HG02970 (cell line): ENCODE results near the gene APOBEC3H.

Experiments
- ATAC-seq: cut with Tn5 transposase; IDR thresholded peaks from one replicate; pipeline ENCODE4 v1.9.1; 2021; ENCODE audit warnings: mild to moderate bottlenecking, moderate library complexity, moderate number of reproducible peaks; ENCODE audit not compliant: unreplicated experiment, low FRiP score

The APOBEC3H gene

DNA sequence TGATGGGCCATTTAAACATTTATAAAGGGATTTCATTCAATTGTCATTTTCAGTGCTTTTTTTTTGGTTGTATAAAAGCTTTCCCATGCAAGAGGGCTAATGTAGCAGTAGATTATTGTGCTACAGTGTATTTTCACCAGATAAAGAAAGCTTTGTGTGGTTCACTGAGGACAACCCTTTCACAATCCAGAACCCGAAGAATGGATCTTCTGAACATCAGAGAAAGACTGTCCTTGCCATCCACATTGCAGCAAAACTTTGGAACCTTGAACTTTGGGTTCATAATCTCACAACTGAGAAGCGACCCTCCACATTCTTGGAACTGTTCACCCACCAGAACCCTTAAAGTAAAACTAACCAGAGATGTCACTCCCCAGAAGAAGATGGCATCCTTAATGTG, 9.3 kb downstream of the APOBEC3H start:
- ATAC-seq: no peak

DNA sequence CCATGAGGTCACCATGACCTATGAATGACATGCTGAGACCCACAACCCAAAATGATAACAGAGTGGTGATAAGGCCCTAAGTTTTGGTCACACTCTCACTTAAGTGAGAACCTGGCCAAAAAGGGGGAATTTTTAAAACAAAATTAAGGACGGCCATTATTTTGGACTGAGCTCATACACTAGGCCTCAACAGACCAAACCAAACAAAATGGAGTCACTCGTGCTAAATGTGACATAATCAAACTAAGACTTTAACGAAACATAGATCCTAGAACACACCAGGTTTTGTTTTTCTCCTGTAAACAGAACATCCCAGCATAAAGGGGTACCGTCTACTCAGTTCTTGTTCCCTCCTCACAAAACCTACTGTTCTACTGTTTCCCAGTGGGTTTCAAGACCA, 11.4 kb downstream of the APOBEC3H start:
- ATAC-seq: no peak

DNA sequence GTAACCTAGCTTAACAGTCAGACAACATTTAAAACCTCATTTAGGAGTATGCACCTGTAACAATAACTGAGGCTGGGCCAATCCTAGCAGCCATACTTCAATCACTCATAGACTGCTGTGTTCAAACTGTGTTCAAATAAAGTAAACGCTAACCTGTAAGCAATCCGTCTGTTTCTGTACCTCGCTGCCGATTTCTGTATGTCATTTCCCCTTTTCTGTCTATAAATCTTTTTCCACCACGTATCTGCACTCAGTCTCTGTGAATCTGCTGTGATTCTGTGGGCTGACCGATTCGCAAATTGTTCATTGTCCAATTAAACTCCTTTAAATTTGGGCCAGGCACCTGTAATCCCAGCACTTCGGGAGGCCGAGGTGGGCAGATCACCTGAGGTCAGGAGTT, 12.3 kb downstream of the APOBEC3H start:
- no peak for ATAC-seq

GRCh38 chr22:39110631-39111561, 13.9 kb downstream of the APOBEC3H start:
- ATAC-seq: no peak

DNA sequence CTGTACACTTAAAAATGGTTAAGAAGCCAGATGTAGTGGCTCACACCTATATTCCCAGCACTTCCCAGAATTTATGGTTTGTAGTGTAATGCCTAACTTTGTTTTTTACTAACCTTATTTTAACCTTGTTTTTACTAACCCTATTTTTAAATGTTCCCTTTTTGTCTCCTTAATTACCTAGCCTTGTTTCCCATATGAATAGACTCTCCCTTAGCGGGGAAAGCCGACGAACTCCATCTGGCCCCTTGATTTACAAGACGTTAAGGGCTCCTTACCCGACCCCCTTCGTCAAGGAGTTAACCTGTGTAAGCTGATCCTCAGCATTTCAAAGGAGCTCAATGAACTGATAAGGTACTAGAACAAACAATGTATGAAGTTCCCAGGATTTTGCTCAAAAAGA, 17.1 kb downstream of the APOBEC3H start:
- ATAC-seq: no peak

DNA sequence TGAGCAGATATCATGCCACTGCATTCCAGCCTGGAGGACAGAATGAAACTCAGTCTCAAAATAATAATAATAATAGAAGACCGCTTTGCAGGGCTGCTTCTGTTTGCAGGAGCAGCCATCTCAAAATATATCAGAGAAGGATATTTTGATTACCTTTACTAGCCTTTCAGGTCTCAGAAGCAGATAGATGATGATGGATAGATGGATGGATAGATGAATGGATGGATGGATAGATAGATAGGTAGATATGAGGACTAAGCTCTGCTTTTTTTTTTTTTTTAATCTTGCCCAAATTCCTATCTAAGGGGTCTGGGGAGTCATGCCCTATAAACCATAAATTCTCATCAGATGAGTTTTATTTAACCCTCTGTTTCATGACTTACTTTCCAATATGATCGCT, 18.5 kb downstream of the APOBEC3H start:
- no peak for ATAC-seq

GRCh38 chr22:39115977-39116621, 19.1 kb downstream of the APOBEC3H start:
- ATAC-seq: no peak

- ATAC-seq: no peak
Observed at GRCh38 chr22:39117585-39118191, 20.6 kb downstream of the APOBEC3H start.

DNA sequence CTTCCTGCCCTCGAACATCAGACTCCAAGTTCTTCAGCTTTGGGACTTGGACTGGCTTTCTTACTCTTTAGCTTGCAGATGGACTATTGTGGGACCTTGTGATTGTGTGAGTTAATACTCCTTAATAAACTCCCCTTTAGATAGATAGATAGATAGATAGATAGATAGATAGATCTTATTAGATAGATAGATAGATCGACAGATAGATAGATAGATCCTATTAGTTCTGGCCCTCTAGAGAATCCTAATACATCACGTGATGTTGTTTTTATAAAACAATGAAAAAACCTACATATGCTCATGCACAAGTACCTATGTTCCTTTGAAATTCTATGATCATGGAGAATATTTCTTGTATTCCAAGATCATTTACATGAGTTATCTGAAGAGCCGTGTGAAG, 23.9 kb downstream of the APOBEC3H start:
- ATAC-seq: no peak

GRCh38 chr22:39122772-39123470, 25.9 kb downstream of the APOBEC3H start:
- ATAC-seq: no peak

DNA sequence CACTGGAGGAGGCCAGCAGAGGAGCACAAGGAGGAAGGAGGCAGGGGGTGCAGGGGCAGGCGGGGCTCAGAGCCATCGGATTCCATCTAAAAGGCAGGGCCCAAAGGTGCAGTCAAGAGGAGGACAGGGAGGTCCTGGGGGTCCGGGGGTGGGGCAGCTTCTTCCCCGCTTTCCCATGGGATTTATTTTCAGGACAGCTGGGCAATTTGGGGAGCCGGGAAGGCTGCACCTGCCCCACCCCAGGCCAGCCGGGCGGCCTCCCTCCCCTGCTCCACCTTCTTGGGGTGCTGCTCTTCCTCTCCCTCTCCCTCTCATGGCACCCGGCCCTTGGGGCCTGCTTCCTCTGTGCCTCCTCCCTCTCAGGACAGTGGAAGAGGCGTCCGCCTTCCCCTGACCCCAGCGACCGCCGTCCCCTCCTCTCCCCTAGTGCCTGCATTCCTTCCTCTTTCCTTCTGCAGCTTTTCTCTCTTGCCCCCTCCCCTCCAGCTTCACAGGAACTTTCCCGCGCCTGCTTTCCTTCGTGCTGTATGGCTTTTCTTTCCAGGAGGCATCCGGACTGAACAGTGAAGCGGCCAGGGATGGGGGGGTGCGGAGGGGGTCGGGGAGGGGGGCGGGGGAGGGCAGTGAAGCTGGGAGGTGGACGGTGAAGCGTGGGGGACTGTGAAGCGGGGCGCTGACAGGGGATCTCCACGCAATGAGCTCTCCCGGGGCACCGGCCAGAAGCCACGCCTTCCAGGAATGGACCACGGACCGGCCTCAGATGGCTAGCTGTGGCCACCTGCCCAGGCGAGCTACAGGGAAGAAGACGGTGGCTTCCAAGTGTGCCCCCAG, 26.9 kb downstream of the APOBEC3H start:
- no peak for ATAC-seq

DNA sequence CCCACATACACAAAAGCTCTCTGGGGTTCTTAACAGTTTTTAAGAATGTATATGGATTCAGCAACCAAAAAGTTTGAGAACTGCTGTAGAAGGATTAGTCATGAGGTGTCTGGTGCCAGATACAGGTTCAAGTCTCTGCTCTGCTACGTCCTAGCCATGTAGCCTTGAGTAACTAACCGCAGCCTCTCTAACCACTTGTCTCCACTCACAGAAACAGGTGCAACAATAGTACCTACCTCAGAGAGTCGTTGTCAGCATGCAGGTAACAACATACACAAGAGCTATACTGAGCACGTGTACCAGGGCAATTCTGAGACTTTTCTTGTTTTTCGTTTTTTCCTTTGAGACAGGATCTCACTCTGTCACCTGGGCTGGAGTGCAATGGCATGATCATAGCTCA, 28.6 kb downstream of the APOBEC3H start:
- ATAC-seq: no peak

DNA sequence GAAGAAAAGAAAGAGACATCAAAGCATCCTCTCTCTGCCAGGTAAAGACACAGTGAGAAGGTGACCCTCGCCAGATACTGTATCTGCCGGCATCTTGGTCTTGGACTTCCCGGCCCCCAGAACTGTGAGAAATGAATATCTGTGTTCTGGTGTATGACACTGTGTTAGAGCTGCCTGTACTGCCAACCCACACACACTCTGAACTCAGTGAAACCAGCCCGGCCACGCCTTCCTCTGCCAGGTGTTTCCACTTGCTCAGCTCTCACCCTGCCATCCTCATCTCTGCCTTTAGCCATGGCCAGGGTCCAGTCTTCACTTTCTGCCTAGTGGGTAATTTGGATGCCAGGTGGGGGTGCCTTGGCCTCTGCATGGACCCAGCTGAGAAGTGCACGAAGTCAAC, 31.5 kb downstream of the APOBEC3H start:
- no peak for ATAC-seq

GRCh38 chr22:39129081-39129480, 32.0 kb downstream of the APOBEC3H start:
- ATAC-seq: no peak

DNA sequence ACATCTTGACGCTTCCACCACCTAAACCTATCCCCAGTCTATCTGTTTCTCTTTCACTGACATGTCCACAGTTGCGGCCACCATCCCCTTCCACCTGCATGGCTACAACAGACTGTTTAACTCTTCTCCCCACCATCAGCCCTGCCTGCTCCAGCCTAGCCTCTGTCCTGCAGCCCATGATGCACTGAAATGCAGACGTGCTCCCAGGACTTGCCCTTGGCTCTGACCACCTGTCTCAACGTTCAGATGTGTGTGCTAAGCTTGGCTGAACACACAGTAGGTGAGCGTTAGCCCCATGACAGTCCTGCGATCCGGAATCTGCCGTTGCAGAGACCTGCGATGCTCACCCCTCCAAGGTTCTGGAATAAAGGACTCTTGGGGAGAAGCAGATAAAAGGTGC, 32.7 kb downstream of the APOBEC3H start:
- ATAC-seq: no peak

- ATAC-seq: no peak
Observed at GRCh38 chr22:39130152-39130704, 33.2 kb downstream of the APOBEC3H start.

DNA sequence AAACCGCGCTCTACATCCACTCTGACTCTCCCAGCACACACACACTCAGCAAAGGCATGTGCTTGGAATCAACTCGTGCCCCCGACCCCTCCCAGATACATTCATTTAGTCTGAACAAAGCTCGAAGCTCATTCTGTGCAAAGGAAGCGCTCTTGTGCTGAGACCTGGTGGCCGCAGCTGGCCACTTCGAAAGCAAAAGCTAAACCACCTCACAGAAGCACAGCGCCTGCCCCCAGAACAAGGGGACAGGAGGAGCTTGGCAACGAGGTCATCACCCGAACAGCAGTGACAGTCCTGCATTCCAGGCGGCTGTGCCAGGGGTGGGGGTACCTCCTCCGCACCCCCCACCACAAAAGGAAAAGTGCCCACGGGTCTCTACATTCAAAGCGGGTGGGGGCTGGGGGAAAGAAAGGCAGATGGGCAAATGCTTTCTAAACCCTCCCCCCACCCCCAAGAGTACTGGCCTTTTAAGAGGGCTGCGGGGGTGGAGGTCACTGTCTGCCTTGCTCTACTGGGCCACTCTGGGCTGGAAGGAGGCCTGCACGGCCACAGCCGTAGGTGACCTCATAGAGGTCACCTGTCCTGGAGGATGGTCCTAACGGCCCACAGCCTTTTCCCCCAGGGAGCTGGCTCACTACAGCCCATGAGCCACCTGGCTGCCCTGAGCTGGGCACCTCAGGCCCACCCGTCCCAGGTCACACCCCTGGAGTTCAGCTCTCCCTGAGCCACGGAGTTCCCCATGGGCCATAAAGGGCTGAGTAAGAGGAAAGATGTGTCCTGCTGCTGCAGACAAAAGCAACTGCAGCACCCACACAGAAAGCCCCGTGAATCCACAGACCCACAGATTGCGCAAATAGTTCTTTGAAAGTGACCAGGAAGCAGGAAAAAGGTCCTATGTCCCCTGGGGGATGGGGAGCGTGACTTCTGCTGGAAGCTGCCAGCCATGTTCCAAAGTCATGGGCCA, 34.1 kb downstream of the APOBEC3H start:
- no peak for ATAC-seq

- ATAC-seq: no peak
Observed at GRCh38 chr22:39132281-39132680, 35.2 kb downstream of the APOBEC3H start.
